ENCODE measurements around the gene BICC1. TPM values are rescaled to one million over a fixed set of nuclear protein-coding genes. Genes with fewer than 3 reads are reported as not detected.

Gene BICC1
- total and polyA plus RNA-seq, 2 of the 4 experiments (the other 2 are of a cell fraction), result 5.7 to 42.5 TPM

DNA sequence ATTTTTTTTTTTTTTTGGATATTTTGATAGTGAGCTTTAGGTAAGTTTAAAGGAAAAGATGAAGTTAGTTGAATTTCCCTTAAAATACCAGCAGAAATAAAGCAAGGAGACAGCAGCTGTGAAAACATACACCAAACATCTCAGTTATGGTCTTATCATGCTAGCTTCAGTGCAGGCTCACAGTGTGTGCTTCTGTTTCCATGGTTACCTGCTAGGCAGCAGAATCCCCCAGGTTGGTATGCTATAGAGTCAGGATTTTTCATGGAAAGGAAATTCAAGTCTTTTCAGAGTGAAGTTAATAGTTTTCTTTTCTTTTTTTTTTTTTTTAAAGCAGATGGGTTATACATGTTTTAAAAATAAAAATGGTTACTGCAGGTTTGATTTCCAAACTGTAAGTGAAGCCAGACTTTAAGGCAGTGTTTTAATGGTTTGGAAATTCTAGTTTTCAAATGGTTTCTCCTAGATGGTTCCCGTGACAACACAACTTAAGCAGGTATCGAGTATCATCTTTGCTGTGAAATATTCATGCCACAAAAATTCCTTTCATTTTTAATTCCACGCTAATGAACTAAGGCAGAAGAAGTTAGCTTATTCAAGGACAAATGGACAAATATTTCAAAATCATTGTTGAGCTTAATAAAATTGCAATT lies 230.9 kb downstream of the BICC1 start:
- no peak overlapping the region for H3K4me2 ChIP-seq (ENCODE audit: low read depth, low read length)
- H3K9ac ChIP-seq (ENCODE audit: low read depth, low read length), result no peak overlapping the region

More for the DNA sequence above, 230.9 kb downstream of the BICC1 start:
- POLR2A ChIA-PET (ENCODE audit: unreplicated experiment), result no interaction called here
- intact Hi-C loops (cut with micrococcal nuclease) (no loop called here), in situ Hi-C loops (cut with MboI; ENCODE audit: low sequenced_read_pairs) (no loop called here), dilution Hi-C loops (cut with HindIII; ENCODE audit: low sequenced_read_pairs, unreplicated experiment) (no loop called here)
- Histone ChIP-seq H3K36me3 (ENCODE audit: control insufficient read depth, insufficient read depth, low read length) (peaks cover 2% of the 10 kb centered on the region; the same call in 1 of the 2 replicates), H2AK5ac (ENCODE audit: low read depth, low read length) (no peak overlapping the region), H3K79me1 (ENCODE audit: low read depth in 1 of 2, low read length in 2 of 2) (peaks cover 25 to 36% of the 10 kb centered on the region in 2 experiments; a peak in 3 of 4 replicates), H3K23ac (ENCODE audit: low read depth, low read length) (no peak overlapping the region), H3K18ac (ENCODE audit: low read depth, low read length) (no peak overlapping the region), H3K4me3 (ENCODE audit: insufficient read depth, low read depth, low read length) (no peak overlapping the region), H3K56ac (ENCODE audit: extremely low read depth, insufficient read depth, low read length) (no peak overlapping the region), H4K91ac (ENCODE audit: insufficient read depth, low read depth, low read length) (no peak overlapping the region), H3K14ac (replicated peaks; ENCODE audit: low read depth, low read length) (no peak overlapping the region; the same call in 1 of the 2 replicates), H3K27me3 (ENCODE audit: control insufficient read depth, insufficient read depth, low read length) (no peaks in the 10 kb centered on the region), H4K8ac (ENCODE audit: low read depth in 2 of 2, low read length in 2 of 2) (no peak overlapping the region), H2BK15ac (ENCODE audit: low read depth, low read length) (no peak overlapping the region), H3K27ac (ENCODE audit: insufficient read depth, low read length) (no peak overlapping the region), H2BK20ac (ENCODE audit: low read depth, low read length) (no peak overlapping the region), H3K9me3 (ENCODE audit: control insufficient read depth, insufficient read depth, low read length) (no peaks in the 10 kb centered on the region), H4K5ac (ENCODE audit: low read depth, low read length) (no peak overlapping the region), H3K9me1 (ENCODE audit: insufficient read depth, low read length) (peaks cover 2% of the 10 kb centered on the region), H2BK120ac (ENCODE audit: low read depth, low read length) (no peak overlapping the region), H2AFZ (replicated peaks; ENCODE audit: low read length, poor library complexity) (no peak overlapping the region), H2AK9ac (replicated peaks; ENCODE audit: low read depth, low read length, poor library complexity) (no peak overlapping the region), H3K4me1 (ENCODE audit: control insufficient read depth, insufficient read depth, low read length) (peaks cover 8% of the 10 kb centered on the region), H3K4ac (ENCODE audit: low read depth, low read length) (no peak overlapping the region), H4K20me1 (ENCODE audit: insufficient read depth, low read length) (no peaks in the 10 kb centered on the region; the same call in none of the 2 replicates), H2BK5ac (ENCODE audit: low read depth, low read length, poor library complexity, severe bottlenecking) (no peak overlapping the region)
- TF ChIP-seq SMC3 (IDR thresholded peaks at IDR 0.05; ENCODE audit: low read depth, low read length) (no peak), RCOR1 (IDR thresholded peaks at IDR 0.05; ENCODE audit: insufficient replicate concordance, low read length) (no peak), BHLHE40 (IDR thresholded peaks at IDR 0.05; ENCODE audit: low read depth, low read length) (no peak), CEBPB (IDR thresholded peaks at IDR 0.05; ENCODE audit: low read depth, low read length) (no peak), MAFK (IDR thresholded peaks at IDR 0.05; ENCODE audit: low read depth, low read length) (no peak), CHD1 (IDR thresholded peaks at IDR 0.05; ENCODE audit: low read depth, low read length) (no peak)
- TF ChIP-seq, protein P1, sequence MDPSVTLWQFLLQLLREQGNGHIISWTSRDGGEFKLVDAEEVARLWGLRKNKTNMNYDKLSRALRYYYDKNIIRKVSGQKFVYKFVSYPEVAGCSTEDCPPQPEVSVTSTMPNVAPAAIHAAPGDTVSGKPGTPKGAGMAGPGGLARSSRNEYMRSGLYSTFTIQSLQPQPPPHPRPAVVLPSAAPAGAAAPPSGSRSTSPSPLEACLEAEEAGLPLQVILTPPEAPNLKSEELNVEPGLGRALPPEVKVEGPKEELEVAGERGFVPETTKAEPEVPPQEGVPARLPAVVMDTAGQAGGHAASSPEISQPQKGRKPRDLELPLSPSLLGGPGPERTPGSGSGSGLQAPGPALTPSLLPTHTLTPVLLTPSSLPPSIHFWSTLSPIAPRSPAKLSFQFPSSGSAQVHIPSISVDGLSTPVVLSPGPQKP (IDR thresholded peaks at IDR 0.05; ENCODE audit: borderline replicate concordance, low read depth, low read length), result no peak
- TF ChIP-seq, protein P2, sequence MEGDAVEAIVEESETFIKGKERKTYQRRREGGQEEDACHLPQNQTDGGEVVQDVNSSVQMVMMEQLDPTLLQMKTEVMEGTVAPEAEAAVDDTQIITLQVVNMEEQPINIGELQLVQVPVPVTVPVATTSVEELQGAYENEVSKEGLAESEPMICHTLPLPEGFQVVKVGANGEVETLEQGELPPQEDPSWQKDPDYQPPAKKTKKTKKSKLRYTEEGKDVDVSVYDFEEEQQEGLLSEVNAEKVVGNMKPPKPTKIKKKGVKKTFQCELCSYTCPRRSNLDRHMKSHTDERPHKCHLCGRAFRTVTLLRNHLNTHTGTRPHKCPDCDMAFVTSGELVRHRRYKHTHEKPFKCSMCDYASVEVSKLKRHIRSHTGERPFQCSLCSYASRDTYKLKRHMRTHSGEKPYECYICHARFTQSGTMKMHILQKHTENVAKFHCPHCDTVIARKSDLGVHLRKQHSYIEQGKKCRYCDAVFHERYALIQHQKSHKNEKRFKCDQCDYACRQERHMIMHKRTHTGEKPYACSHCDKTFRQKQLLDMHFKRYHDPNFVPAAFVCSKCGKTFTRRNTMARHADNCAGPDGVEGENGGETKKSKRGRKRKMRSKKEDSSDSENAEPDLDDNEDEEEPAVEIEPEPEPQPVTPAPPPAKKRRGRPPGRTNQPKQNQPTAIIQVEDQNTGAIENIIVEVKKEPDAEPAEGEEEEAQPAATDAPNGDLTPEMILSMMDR (conservative IDR thresholded peaks at IDR 0.05; ENCODE audit: low read depth, low read length), result no peak
- peak; percentile 85 for DNase-seq
- CTCF ChIA-PET, result interaction anchor here (0.6 to 1.0 kb wide), 3 partner anchors 29 to 331 kb away, joined by 3 to 4 read pairs (median 4); no protein-coding TSS in a partner anchor
- peak; percentile 68 for ATAC-seq (ENCODE audit: low read depth)
- no TSS peak for BruUV-seq (replicated peaks)
- WGBS, 2 experiments (ENCODE audit: extremely low coverage in 2 of 2, insufficient read length in 1 of 2), result no CpG with 5 or more reads among the region's 3 CpGs

All from IMR-90 (cell line).